HepG2 (cell line): Measurements from ENCODE around the gene RRP9. TPM values are rescaled to one million over a fixed set of nuclear protein-coding genes. Genes with fewer than 3 reads are reported as not detected.

Source experiments
- ATAC-seq: fragments of 200-7000 bp; cut with Tn5 transposase; 3 replicates; pipeline ENCODE4 v1.9.1; 2020; ENCODE audit warnings: mild to moderate bottlenecking, moderate library complexity
- BruUV-seq: library from RNA; stranded (reverse); fragments of 400-500 nt; replicated peaks from 2 replicates; lab custom pipeline; 2021; lab: Mats Ljungman, UMichigan
- CTCF ChIA-PET: fragments of 300-600 bp; formaldehyde crosslinking; extraction: SDS; loops from one replicate; lab custom pipeline; 2021; ENCODE audit warnings: low total read pairs, inconsistent platforms, low intra/inter-chr PET ratio; lab: Yijun Ruan, JAX
- POLR2A ChIA-PET: fragments of 350-600 bp; sonication (Branson Sonifier 250); formaldehyde crosslinking; loops from one replicate; lab custom pipeline; 2020; ENCODE audit warnings: antibody characterized with exemption, inconsistent platforms; lab: Yijun Ruan, JAX
- DNase-seq: peaks from one replicate; pipeline ENCODE4 v3.0.0-alpha.2; 2015; ENCODE audit warnings: low spot score
- FAIRE-seq: peaks from 3 replicates; lab custom pipeline; 2011; peaks lifted over from hg19 to GRCh38; lab: Jason Lieb, UNC
- H2AFZ ChIP-seq: one replicate; pipeline ENCODE4 v1.6.1; 2011; ENCODE audit warnings: low read length, inconsistent platforms
- H3K27ac ChIP-seq: fragments of 300-600 bp; 3 replicates; pipeline ENCODE4 v1.8.0; 2011; ENCODE audit warnings: mixed run types, mild to moderate bottlenecking, mixed read lengths, low read length, inconsistent platforms; ENCODE audit not compliant: insufficient read depth; ENCODE audit errors: extremely low read length
- H3K27me3 ChIP-seq, 2 experiments: fragments of 200-600 bp in 1 of 2; 2 replicates in 1 of 2; 3 replicates in 1 of 2; pipeline versions ENCODE4 v1.6.0 to v1.8.0; 2011; ENCODE audit warnings: low read length in 2 of 2, mild to moderate bottlenecking in 2 of 2, moderate library complexity in 2 of 2, inconsistent platforms in 1 of 2; ENCODE audit not compliant: insufficient read depth in 2 of 2, control insufficient read depth in 1 of 2
- H3K36me3 ChIP-seq, 2 experiments: fragments of 200-600 bp in 1 of 2; replicated peaks in 1 of 2; 2 replicates in 1 of 2; 3 replicates in 1 of 2; pipeline versions ENCODE4 v1.5.1 to v1.8.0; 2011; ENCODE audit warnings: low read length in 2 of 2, inconsistent platforms in 1 of 2; ENCODE audit not compliant: insufficient read depth in 2 of 2, control insufficient read depth in 1 of 2
- H3K4me1 ChIP-seq: 2 replicates; pipeline ENCODE4 v1.5.1; 2012; ENCODE audit warnings: low read length, inconsistent platforms; ENCODE audit not compliant: insufficient read depth
- H3K4me2 ChIP-seq: 2 replicates; pipeline ENCODE4 v1.6.0; 2011; ENCODE audit warnings: low read depth, low read length, inconsistent platforms
- H3K4me3 ChIP-seq, 3 experiments: fragments of 200-600 bp in 1 of 3; sonication (generic), shearing (Covaris generic) in 1 of 3; replicated peaks in 1 of 3; 2 replicates each; pipeline ENCODE4 v1.5.1; 2011 to 2016; ENCODE audit warnings: low read length in 3 of 3, inconsistent platforms in 2 of 3, low read depth in 2 of 3, mild to moderate bottlenecking in 2 of 3, control low read depth in 1 of 3, mixed read lengths in 1 of 3; ENCODE audit not compliant: insufficient read depth in 1 of 3
- H3K79me2 ChIP-seq: one replicate; pipeline ENCODE4 v1.6.1; 2011; ENCODE audit warnings: low read length, inconsistent platforms; ENCODE audit not compliant: insufficient read depth
- H3K9ac ChIP-seq: 2 replicates; pipeline ENCODE4 v1.6.0; 2011; ENCODE audit warnings: mild to moderate bottlenecking, low read depth, low read length, inconsistent platforms; ENCODE audit not compliant: insufficient read depth
- H3K9me3 ChIP-seq: 2 replicates; pipeline ENCODE4 v1.5.1; 2012; ENCODE audit warnings: mild to moderate bottlenecking, low read length
- H4K20me1 ChIP-seq: 2 replicates; pipeline ENCODE4 v1.6.0; 2011; ENCODE audit warnings: inconsistent platforms, mild to moderate bottlenecking, low read length, moderate library complexity; ENCODE audit not compliant: insufficient read depth
- CCAR2 ChIP-seq: fragments of 200-400 bp; formaldehyde crosslinking; optimal IDR thresholded peaks from 2 replicates; pipeline ENCODE3; 2018; ENCODE audit warnings: low read depth, mild to moderate bottlenecking, low read length, moderate library complexity
- GZF1 ChIP-seq: sonication (generic); formaldehyde crosslinking; IDR thresholded peaks from 2 replicates; pipeline ENCODE4 v1.5.1; 2020; ENCODE audit warnings: mild to moderate bottlenecking, missing genetic modification reagents
- POGZ ChIP-seq: sonication (generic); formaldehyde crosslinking; IDR thresholded peaks from 2 replicates; pipeline ENCODE4 v1.4.0; 2020; ENCODE audit warnings: mild to moderate bottlenecking, missing genetic modification reagents
- RBM22 ChIP-seq: fragments of 200-400 bp; formaldehyde crosslinking; optimal IDR thresholded peaks from 2 replicates; pipeline ENCODE3; 2017; ENCODE audit warnings: mild to moderate bottlenecking, low read length, moderate library complexity
- REXO4 ChIP-seq: sonication (generic); formaldehyde crosslinking; IDR thresholded peaks from 2 replicates; pipeline ENCODE4 v1.8.0; 2022; ENCODE audit warnings: missing genetic modification reagents, mild to moderate bottlenecking, borderline replicate concordance
- TCF7L2 ChIP-seq: IDR thresholded peaks from 2 replicates; pipeline ENCODE4 v1.6.1; 2011; ENCODE audit warnings: mild to moderate bottlenecking, low read depth, low read length, moderate library complexity
- ZBTB1 ChIP-seq: sonication (generic); formaldehyde crosslinking; IDR thresholded peaks from 2 replicates; pipeline ENCODE4 v1.4.0; 2020; ENCODE audit warnings: missing genetic modification reagents, borderline replicate concordance
- ZFP82 ChIP-seq: sonication (generic); formaldehyde crosslinking; IDR thresholded peaks from 2 replicates; pipeline ENCODE4 v1.5.1; 2020; ENCODE audit warnings: mild to moderate bottlenecking, missing genetic modification reagents, borderline replicate concordance
- ZNF253 ChIP-seq: sonication (generic); formaldehyde crosslinking; IDR thresholded peaks from 2 replicates; pipeline ENCODE4 v1.8.0; 2022; ENCODE audit warnings: mild to moderate bottlenecking, missing genetic modification reagents, borderline replicate concordance
- ZNF75D ChIP-seq: sonication (generic); formaldehyde crosslinking; IDR thresholded peaks from 2 replicates; pipeline ENCODE4 v1.8.1; 2023; ENCODE audit warnings: missing genetic modification reagents, mild to moderate bottlenecking, borderline replicate concordance
- WGBS: methylation state at CpG from one replicate; pipeline ENCODE4 v1.1.6; 2017; ENCODE audit warnings: low lambda C conversion rate; 5-methylcytosine and 5-hydroxymethylcytosine counted together
- in situ Hi-C: cut with HindIII; loops from 2 replicates; pipeline ENCODE4 v1.10.0; 2017; ENCODE audit warnings: low pct_unique_long_range_greater_than_20kb; ENCODE audit not compliant: extremely low pct_ligation_motif_present
- intact Hi-C: fragments of 100-400 bp; cut with micrococcal nuclease; formaldehyde crosslinking; loops from one replicate; pipeline ENCODE4 v1.10.0; 2022; ENCODE audit not compliant: unreplicated experiment
- polyA plus RNA-seq, 8 experiments: library from polyadenylated mRNA; depleted of rRNA in 3 of 8; stranded (reverse) in 7 of 8; unstranded in 1 of 8; fragments of >200 nt; fragmentation: Illumina TruSeq in 4 of 8; extraction: Trizol in 4 of 8; gene quantifications; 2 replicates each; pipeline versions ENCODE4 v1.2.1 to v1.2.3, GENCODE V29; 2011 to 2016; ENCODE audit warnings: low read depth in 4 of 8, missing spikeins in 1 of 8, mixed read lengths in 1 of 8; ENCODE audit not compliant: insufficient read depth in 1 of 8
- total RNA-seq, 5 experiments: library from RNA; depleted of rRNA; stranded (reverse); fragments of >200 nt; fragmentation: Illumina TruSeq; extraction: Trizol; gene quantifications; 2 replicates each; pipeline ENCODE4 v1.2.3, GENCODE V29; 2016; ENCODE audit warnings: low read depth in 1 of 5
- TF ChIP-seq, protein P1 (sequence below): IDR thresholded peaks from 2 replicates; pipeline ENCODE4 v1.6.1; 2016; ENCODE audit warnings: control low read depth

RRP9 gene
- total and polyA plus RNA-seq, 2 of the 13 experiments (the other 11 are each of a cell fraction or from before 2014, with no cell fraction given), result 14.8 to 44.0 TPM

DNA sequence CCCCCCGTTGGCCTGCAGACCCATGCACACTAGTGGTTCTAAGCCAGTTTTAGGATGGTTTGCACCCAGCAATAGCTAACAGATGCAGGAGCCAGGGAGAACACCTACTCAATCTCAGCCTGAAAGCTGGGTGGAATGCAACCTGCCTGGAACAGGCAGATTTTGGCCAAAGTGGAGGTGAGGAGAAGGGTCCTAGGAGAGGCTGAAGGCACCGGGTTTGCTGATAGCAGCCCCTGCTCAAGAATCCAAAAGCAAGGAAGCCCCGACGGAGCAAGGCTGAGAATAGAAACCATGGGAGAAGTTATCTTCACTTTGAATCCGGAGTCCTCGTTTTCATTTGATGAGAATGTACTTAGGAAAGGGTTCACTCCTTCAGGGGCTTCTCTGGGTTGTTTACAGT is 9.9 kb downstream of the RRP9 start:
- WGBS, result 98% methylated on average over 6 of the region's 6 CpGs
- Histone ChIP-seq H3K4me2 (no peak overlapping the region), H3K27me3 (no peaks in the 10 kb centered on the region), H3K9ac (no peak overlapping the region), H3K4me1 (no peaks in the 10 kb centered on the region), H4K20me1 (no peaks in the 10 kb centered on the region), H3K27ac (no peak overlapping the region), H3K79me2 (no peaks in the 10 kb centered on the region), H3K9me3 (no peaks in the 10 kb centered on the region), H3K36me3 (peaks cover 12 to 38% of the 10 kb centered on the region in 2 experiments; a peak in 4 of 5 replicates), H3K4me3 (no peak overlapping the region), H2AFZ (no peak overlapping the region)
- ATAC-seq, result no peak
- in situ Hi-C loops (no loop called here), intact Hi-C loops (no loop called here)
- TF ChIP-seq TCF7L2, result no peak
- no peak for FAIRE-seq
- POLR2A ChIA-PET, result interaction anchor here (0.7 to 3.3 kb wide), 3 partner anchors 10 to 15 kb away, joined by 3 to 15 read pairs (median 3); partner anchors contain the start of gene RRP9
- no peak for DNase-seq
- CTCF ChIA-PET, result no interaction called here
- no TSS peak for BruUV-seq

DNA sequence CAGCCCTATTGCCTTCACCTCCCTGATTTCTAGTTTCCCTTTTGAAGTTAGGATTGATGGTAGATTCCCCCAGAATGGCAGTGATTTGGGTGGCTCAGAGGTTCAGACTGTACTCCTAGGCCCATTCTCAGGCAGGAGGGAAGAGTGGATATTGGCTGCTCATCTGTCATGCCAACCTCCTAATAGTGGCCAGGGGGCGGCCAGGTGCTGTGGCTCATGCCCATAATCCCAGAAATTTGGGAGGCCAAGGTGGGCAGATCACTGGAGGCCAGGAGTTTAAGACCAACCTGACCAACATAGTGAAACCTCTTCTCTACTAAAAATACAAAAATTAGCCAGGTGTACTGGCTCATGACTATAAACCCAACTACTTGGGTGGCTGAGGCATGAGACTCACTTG is 11.3 kb downstream of the RRP9 start:
- H3K9me3 ChIP-seq, result no peaks in the 10 kb centered on the region
- in situ Hi-C loops, result no loop called here
- TF ChIP-seq REXO4 (no peak), GZF1 (CRISPR knock-in tag) (no peak), POGZ (CRISPR knock-in tag) (no peak), CCAR2 (no peak), ZBTB1 (CRISPR knock-in tag) (no peak), ZFP82 (CRISPR knock-in tag) (no peak), RBM22 (no peak), ZNF75D (CRISPR knock-in tag) (no peak), ZNF253 (no peak)
- TF ChIP-seq, protein P1, sequence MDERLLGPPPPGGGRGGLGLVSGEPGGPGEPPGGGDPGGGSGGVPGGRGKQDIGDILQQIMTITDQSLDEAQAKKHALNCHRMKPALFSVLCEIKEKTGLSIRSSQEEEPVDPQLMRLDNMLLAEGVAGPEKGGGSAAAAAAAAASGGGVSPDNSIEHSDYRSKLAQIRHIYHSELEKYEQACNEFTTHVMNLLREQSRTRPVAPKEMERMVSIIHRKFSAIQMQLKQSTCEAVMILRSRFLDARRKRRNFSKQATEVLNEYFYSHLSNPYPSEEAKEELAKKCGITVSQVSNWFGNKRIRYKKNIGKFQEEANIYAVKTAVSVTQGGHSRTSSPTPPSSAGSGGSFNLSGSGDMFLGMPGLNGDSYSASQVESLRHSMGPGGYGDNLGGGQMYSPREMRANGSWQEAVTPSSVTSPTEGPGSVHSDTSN (CRISPR knock-in tag), result no peak
- peaks cover 9 to 27% of the 10 kb centered on the region in 2 experiments; a peak in 4 of 5 replicates for H3K36me3 ChIP-seq
- H4K20me1 ChIP-seq, result no peaks in the 10 kb centered on the region
- no peaks in the 10 kb centered on the region for H3K79me2 ChIP-seq
- CTCF ChIA-PET, result no interaction called here
- no peak overlapping the region for H3K4me2 ChIP-seq
- intact Hi-C loops, result no loop called here
- no peaks in the 10 kb centered on the region for H3K27me3 ChIP-seq
- no TSS peak for BruUV-seq
- no peak overlapping the region for H3K27ac ChIP-seq
- DNase-seq (no peak), ATAC-seq (no peak), FAIRE-seq (no peak)
- no peaks in the 10 kb centered on the region for H3K4me1 ChIP-seq
- H2AFZ ChIP-seq, result no peak overlapping the region
- no peak overlapping the region for H3K4me3 ChIP-seq
- POLR2A ChIA-PET, result no interaction called here
- H3K9ac ChIP-seq, result no peak overlapping the region
- WGBS, result no CpG with 5 or more reads among the region's 1 CpG
